T-cell (primary cell): ENCODE results near the gene TNS1. TPM values are rescaled to one million over a fixed set of nuclear protein-coding genes. Genes with fewer than 3 reads are reported as not detected.
A peak's percentile ranks its signal among the peaks of the same experiment; 100 is the strongest.

ENCODE experiments used
- ATAC-seq, 4 experiments: fragments of 200-7000 bp in 3 of 4; fragments of 150-1000 bp in 1 of 4; cut with Tn5 transposase; replicated peaks in 1 of 4; 1 replicate in 3 of 4; 2 replicates in 1 of 4; pipeline ENCODE4 v1.10.0; 2021; ENCODE audit warnings: moderate library complexity in 3 of 4, mild to moderate bottlenecking in 2 of 4, moderate number of reproducible peaks in 1 of 4
- CTCF ChIA-PET, 2 donors: fragments of 300-600 bp; sonication (Branson Sonifier 250); formaldehyde crosslinking; loops; one replicate each; lab custom pipeline; 2022; ENCODE audit warnings: antibody characterized with exemption in 2 of 2; lab: Charles Lee
- POLR2A ChIA-PET, 2 donors: fragments of 300-600 bp; sonication (Branson Sonifier 250); formaldehyde crosslinking; loops; one replicate each; lab custom pipeline; 2022; ENCODE audit warnings: antibody characterized with exemption in 2 of 2; lab: Charles Lee
- DNase-seq, 35 experiments: peaks; one replicate each; pipeline versions ENCODE4 v3.0.0 to v3.0.0-alpha.2; 2013 to 2023
- H3K27ac ChIP-seq: one replicate; pipeline ENCODE4 v1.5.1; 2013; ENCODE audit warnings: low read length
- H3K27me3 ChIP-seq, 2 experiments: replicated peaks in 1 of 2; 1 replicate in 1 of 2; 2 replicates in 1 of 2; pipeline versions ENCODE4 v1.6.1 to v1.7.0; 2013; ENCODE audit warnings: low read length in 1 of 2, mixed read lengths in 1 of 2; ENCODE audit not compliant: control insufficient read depth in 2 of 2, insufficient read depth in 2 of 2; ENCODE audit errors: extremely low read depth in 1 of 2
- H3K36me3 ChIP-seq, 2 donors: 1 replicate in 1 of 2; 2 replicates in 1 of 2; pipeline versions ENCODE4 v1.6.1 to v1.7.0; 2013; ENCODE audit warnings: low read length in 1 of 2; ENCODE audit not compliant: control insufficient read depth in 2 of 2, insufficient read depth in 1 of 2; ENCODE audit errors: extremely low read depth in 1 of 2
- H3K4me1 ChIP-seq, 2 experiments: 1 replicate in 1 of 2; 2 replicates in 1 of 2; pipeline versions ENCODE4 v1.6.1 to v1.7.0; 2013; ENCODE audit warnings: low read length in 2 of 2, mixed read lengths in 1 of 2; ENCODE audit not compliant: insufficient read depth in 2 of 2, control insufficient read depth in 1 of 2; ENCODE audit errors: extremely low read depth in 1 of 2
- H3K4me3 ChIP-seq, 2 donors: 1 replicate in 1 of 2; 2 replicates in 1 of 2; pipeline versions ENCODE4 v1.5.1 to v1.7.0; 2013; ENCODE audit warnings: mild to moderate bottlenecking in 2 of 2, low read length in 1 of 2, moderate library complexity in 1 of 2; ENCODE audit not compliant: control insufficient read depth in 1 of 2; ENCODE audit errors: extremely low read depth in 1 of 2
- H3K9me3 ChIP-seq: 2 replicates; pipeline ENCODE4 v1.7.0; 2013
- H3K27ac Mint-ChIP-seq, 2 donors: one replicate each; pipeline ENCODE4 v1.8.0; 2020 to 2021; ENCODE audit warnings: mild to moderate bottlenecking in 2 of 2, mixed read lengths in 2 of 2
- H3K27me3 Mint-ChIP-seq, 2 donors: one replicate each; pipeline ENCODE4 v1.8.0; 2021 to 2022; ENCODE audit warnings: mixed read lengths in 2 of 2
- H3K36me3 Mint-ChIP-seq: one replicate; pipeline ENCODE4 v1.8.0; 2021; ENCODE audit warnings: mixed read lengths
- H3K4me1 Mint-ChIP-seq, 3 donors: one replicate each; pipeline ENCODE4 v1.8.0; 2020 to 2022; ENCODE audit warnings: mixed read lengths in 3 of 3, mild to moderate bottlenecking in 1 of 3
- H3K4me3 Mint-ChIP-seq, 3 donors: one replicate each; pipeline ENCODE4 v1.8.0; 2020 to 2022; ENCODE audit warnings: mild to moderate bottlenecking in 3 of 3, mixed read lengths in 3 of 3, moderate library complexity in 3 of 3
- H3K9me3 Mint-ChIP-seq, 3 donors: one replicate each; pipeline ENCODE4 v1.8.0; 2020 to 2022; ENCODE audit warnings: mixed read lengths in 3 of 3
- WGBS: methylation state at CpG from one replicate; pipeline ENCODE4 v1.1.5; 2013; ENCODE audit warnings: missing lambda C conversion rate; ENCODE audit not compliant: insufficient coverage; 5-methylcytosine and 5-hydroxymethylcytosine counted together
- total RNA-seq, 35 experiments: library from RNA in 6 of 35; stranded (reverse) in 6 of 35; fragments of 120-200 nt in 1 of 35; gene quantifications; one replicate each; pipeline versions ENCODE4 v1.2.1 to v1.2.4 and lab custom pipeline; 2013 to 2026

The TNS1 gene
- total RNA-seq, 5 donors from 2014 or later (not counting 1 experiment from before 2014, with no cell fraction given): 0.28 to 2.1 (median 1.3) TPM

DNA sequence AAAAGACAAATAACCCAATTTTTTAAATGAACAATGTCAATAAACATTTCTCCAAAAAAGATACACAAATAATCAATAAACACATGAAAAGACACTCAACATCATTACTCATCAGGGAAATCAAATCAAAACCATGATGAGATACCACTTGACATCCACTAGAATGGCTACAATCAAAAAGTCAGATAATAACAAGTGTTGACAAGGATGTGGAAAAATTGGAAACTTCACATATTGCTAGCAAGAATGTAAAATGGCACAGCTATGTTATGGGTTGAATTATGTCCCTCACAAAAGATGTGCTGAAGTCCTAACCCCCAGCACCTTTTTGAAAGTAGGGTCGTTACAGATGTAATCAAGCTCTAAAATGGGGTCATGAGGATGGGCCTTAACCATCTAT lies 33.2 kb downstream of the TNS1 start:
- no CpG with 5 or more reads among the region's 1 CpG for WGBS
- CTCF ChIA-PET: interaction anchor here in 1 of 2 donors (0.5 to 0.6 kb wide), 2 partner anchors 118 to 976 kb away, joined by 3 to 4 read pairs; no protein-coding TSS in a partner anchor
- no peak for ATAC-seq

DNA sequence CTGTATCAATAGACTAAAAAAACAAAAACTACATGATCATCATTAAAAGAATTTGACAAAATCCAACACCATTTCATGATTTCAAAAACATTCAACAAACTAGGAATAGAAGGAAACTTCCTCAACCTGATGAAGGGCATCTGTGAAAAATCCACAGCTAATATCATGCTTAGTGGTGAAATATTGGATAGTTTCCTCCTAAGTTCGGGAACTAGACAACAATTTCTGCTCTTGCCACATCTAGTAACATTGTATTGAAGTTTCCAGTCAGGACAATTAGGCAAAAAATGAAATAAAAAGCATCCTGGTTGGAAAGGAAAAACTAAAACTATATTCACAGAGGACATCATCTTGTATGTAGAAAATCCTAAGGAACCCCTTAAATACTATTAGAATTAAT lies 34.8 kb downstream of the TNS1 start:
- ChIA-PET CTCF (no interaction called here), POLR2A (no interaction called here)
- no CpG with 5 or more reads among the region's 1 CpG for WGBS
- Mint-ChIP-seq H3K36me3 (no peaks in the 10 kb centered on the region), H3K27me3 (peaks cover 12 to 20% of the 10 kb centered on the region in 2 donors), H3K4me1 (no peaks in the 10 kb centered on the region), H3K27ac (no peak overlapping the region), H3K9me3 (no peaks in the 10 kb centered on the region), H3K4me3 (no peak overlapping the region)
- Histone ChIP-seq H3K36me3 (no peaks in the 10 kb centered on the region), H3K4me3 (no peak overlapping the region), H3K27ac (no peak overlapping the region), H3K9me3 (no peaks in the 10 kb centered on the region), H3K4me1 (no peaks in the 10 kb centered on the region), H3K27me3 (peaks cover 0 to 25% of the 10 kb centered on the region in 2 experiments)
- DNase-seq: no peak
- ATAC-seq: no peak

More for the DNA sequence above, 33.2 kb downstream of the TNS1 start:
- no peak overlapping the region for H3K4me3 Mint-ChIP-seq
- no peak overlapping the region for H3K4me3 ChIP-seq
- no peaks in the 10 kb centered on the region for H3K9me3 Mint-ChIP-seq
- peaks cover 0 to 21% of the 10 kb centered on the region in 2 experiments for H3K27me3 ChIP-seq
- no peaks in the 10 kb centered on the region for H3K36me3 Mint-ChIP-seq
- POLR2A ChIA-PET: no interaction called here
- no peak overlapping the region for H3K27ac Mint-ChIP-seq
- H3K4me1 Mint-ChIP-seq: no peaks in the 10 kb centered on the region
- DNase-seq: no peak
- H3K36me3 ChIP-seq: no peaks in the 10 kb centered on the region
- H3K27me3 Mint-ChIP-seq: peaks cover 20% of the 10 kb centered on the region in 2 donors
- H3K4me1 ChIP-seq: no peaks in the 10 kb centered on the region
- no peaks in the 10 kb centered on the region for H3K9me3 ChIP-seq
- H3K27ac ChIP-seq: no peak overlapping the region

DNA sequence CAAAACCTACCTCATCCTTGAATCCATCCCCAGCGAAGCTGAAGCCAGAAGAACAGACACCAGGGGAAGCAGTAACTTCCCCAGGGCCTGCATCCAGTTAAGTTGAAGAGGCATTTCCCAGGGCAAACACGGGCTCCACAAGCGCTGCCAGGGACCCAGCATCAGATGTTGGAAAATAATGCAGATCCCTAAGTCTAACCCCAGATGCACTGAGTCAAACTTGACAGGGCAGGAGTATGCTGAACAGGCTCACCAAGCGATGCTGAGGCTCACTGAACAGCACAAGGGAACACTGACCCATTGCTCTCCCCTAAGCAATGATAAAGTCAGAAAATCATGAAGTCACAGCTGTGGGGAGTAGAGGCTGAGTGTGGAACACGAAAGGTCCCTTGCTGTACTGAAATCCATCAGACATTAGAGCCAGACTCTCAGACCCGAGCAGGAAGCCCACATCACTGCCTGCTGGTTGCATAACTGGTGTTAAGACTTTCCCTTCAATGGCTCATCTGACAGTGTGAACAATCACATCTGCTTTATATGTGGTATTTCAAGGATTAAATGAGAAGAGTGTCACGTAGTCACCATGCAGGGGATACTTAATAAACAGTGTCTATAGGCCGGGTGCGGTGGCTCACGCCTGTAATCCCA lies 36.2 kb downstream of the TNS1 start:
- no peak overlapping the region for H3K27ac Mint-ChIP-seq
- CTCF ChIA-PET: no interaction called here
- ATAC-seq (no peak), DNase-seq (no peak)
- peaks cover 9 to 20% of the 10 kb centered on the region in 2 donors for H3K27me3 Mint-ChIP-seq
- no peak overlapping the region for H3K4me3 Mint-ChIP-seq
- Histone ChIP-seq H3K27ac (no peak overlapping the region), H3K9me3 (no peaks in the 10 kb centered on the region), H3K36me3 (no peaks in the 10 kb centered on the region), H3K27me3 (peaks cover 0 to 25% of the 10 kb centered on the region in 2 experiments), H3K4me1 (no peaks in the 10 kb centered on the region), H3K4me3 (no peak overlapping the region)
- POLR2A ChIA-PET: no interaction called here
- H3K36me3 Mint-ChIP-seq: no peaks in the 10 kb centered on the region
- 78% methylated on average over 4 of the region's 10 CpGs for WGBS
- no peaks in the 10 kb centered on the region for H3K4me1 Mint-ChIP-seq
- H3K9me3 Mint-ChIP-seq: no peaks in the 10 kb centered on the region

DNA sequence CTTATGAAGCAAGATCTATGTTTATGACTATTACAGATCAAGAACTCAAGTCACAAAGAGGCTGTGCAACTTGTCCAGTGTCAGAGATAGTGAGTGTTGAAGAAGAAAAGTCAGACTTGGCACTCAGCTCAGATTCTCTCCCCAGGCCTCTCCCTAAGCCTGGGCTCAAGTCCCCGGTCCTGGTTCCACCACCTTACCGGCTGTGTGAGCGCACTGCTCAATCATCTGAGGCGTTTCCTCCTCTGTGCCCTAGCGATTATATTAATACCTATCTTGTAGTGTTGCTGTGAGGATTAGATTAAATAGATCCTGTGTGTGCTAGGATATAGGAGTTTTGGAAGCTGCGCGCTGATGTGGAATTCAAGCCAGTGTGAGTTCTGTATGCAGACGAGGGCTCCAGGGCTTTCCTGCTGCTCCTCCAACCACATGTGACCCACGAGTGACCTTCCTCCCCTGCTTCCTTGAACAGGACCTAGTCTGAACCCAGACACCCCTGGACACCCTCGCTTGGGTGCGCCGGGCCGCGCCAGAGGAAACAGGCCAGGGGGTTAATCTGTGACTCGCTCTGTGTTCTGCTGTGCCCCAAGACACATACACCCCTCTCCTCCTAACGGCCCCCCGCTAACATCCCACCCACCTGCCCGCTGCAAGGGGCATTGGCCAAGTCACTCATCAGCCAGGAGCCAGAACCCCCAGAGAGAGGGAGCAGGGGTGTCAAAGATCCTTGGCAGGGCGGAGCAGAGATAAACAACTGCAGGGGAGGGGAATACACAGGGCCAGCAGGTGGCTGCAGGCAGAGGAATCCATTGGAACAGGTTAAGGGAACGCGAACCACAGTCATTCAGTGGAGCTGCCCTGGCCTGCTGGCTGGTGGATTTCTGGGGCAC lies 38.3 kb downstream of the TNS1 start:
- DNase-seq: peak in 1 of 35 experiments; percentile 21
- no peak overlapping the region for H3K27ac ChIP-seq
- POLR2A ChIA-PET: no interaction called here
- H3K27me3 Mint-ChIP-seq: peaks cover 9 to 14% of the 10 kb centered on the region in 2 donors
- no peak overlapping the region for H3K4me3 ChIP-seq
- CTCF ChIA-PET: no interaction called here
- no peak overlapping the region for H3K4me3 Mint-ChIP-seq
- WGBS: 100% methylated on average over 3 of the region's 21 CpGs
- H3K36me3 ChIP-seq: no peaks in the 10 kb centered on the region
- no peaks in the 10 kb centered on the region for H3K9me3 ChIP-seq
- no peaks in the 10 kb centered on the region for H3K36me3 Mint-ChIP-seq
- no peaks in the 10 kb centered on the region for H3K4me1 ChIP-seq
- peaks cover 0 to 31% of the 10 kb centered on the region in 2 experiments for H3K27me3 ChIP-seq
- no peaks in the 10 kb centered on the region for H3K9me3 Mint-ChIP-seq
- no peak overlapping the region for H3K27ac Mint-ChIP-seq
- ATAC-seq: no peak
- no peaks in the 10 kb centered on the region for H3K4me1 Mint-ChIP-seq

DNA sequence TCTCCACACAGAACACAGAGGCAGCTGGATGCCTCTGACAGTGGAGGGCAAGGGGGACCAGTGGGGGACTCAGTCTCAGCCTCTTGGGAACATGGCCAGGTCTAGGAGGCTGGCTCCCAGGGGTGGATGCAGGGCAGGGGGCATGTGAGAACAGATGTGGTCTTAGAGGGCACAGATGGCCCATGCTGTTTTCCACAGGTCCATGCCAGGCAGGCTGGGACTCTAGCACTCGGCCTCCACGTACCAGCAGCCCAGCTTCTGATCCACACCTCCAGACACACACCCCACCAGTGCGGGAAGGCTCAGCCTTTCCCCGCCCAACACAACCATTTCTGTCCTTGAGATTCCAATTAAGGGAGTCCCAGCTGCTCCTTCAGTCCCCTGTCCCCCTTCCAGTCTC lies 42.4 kb downstream of the TNS1 start:
- Mint-ChIP-seq H3K27ac (no peak overlapping the region), H3K27me3 (peaks cover 4 to 13% of the 10 kb centered on the region in 2 donors)
- no peaks in the 10 kb centered on the region for H3K36me3 ChIP-seq

DNA sequence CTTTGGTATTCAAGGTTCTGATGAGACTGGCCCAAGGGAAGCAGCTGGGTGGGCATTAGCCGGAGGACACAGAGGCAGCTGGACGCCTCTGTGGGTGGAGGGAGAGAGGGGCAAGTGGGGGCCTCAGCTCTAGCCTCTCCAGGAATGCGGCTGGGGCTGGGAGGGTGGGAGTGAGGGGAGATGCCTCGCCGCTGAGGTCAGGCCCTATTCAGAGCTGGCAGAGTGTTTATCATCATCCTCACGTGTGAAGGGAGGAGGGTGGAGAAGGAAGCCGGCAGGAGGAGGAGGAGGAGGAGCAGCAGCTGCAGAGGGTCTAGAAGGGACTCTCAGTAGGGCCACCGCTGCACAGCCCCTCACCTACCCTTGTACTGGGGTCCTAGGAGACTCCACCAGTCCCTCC lies 43.1 kb downstream of the TNS1 start:
- no peaks in the 10 kb centered on the region for H3K4me1 ChIP-seq
- peaks cover 0 to 32% of the 10 kb centered on the region in 2 experiments for H3K27me3 ChIP-seq
- Mint-ChIP-seq H3K4me1 (no peaks in the 10 kb centered on the region), H3K36me3 (no peaks in the 10 kb centered on the region), H3K27ac (no peak overlapping the region), H3K4me3 (no peak overlapping the region), H3K27me3 (peaks cover 1 to 15% of the 10 kb centered on the region in 2 donors), H3K9me3 (no peaks in the 10 kb centered on the region)
- ATAC-seq (no peak), DNase-seq (no peak)
- POLR2A ChIA-PET: no interaction called here
- CTCF ChIA-PET: interaction anchor here in 1 of 2 donors (0.7 kb wide), 1 partner anchor 25 kb away, joined by 3 read pairs; no protein-coding TSS in a partner anchor
- 88% methylated on average over 5 of the region's 8 CpGs for WGBS
- H3K4me3 ChIP-seq: no peak overlapping the region
- H3K36me3 ChIP-seq: no peaks in the 10 kb centered on the region
- H3K27ac ChIP-seq: no peak overlapping the region
- H3K9me3 ChIP-seq: no peaks in the 10 kb centered on the region

More for the DNA sequence above, 42.4 kb downstream of the TNS1 start:
- 84% methylated on average over 4 of the region's 4 CpGs for WGBS
- ChIA-PET CTCF (interaction anchor here in 1 of 2 donors (0.7 kb wide), 1 partner anchor 25 kb away, joined by 3 read pairs; no protein-coding TSS in a partner anchor), POLR2A (no interaction called here)
- Histone ChIP-seq H3K27ac (no peak overlapping the region), H3K9me3 (no peaks in the 10 kb centered on the region), H3K27me3 (peaks cover 0 to 31% of the 10 kb centered on the region in 2 experiments), H3K4me3 (no peak overlapping the region), H3K4me1 (no peaks in the 10 kb centered on the region)
- no peaks in the 10 kb centered on the region for H3K4me1 Mint-ChIP-seq
- peak in 1 of 35 experiments; percentile 17 for DNase-seq
- H3K36me3 Mint-ChIP-seq: no peaks in the 10 kb centered on the region
- no peak overlapping the region for H3K4me3 Mint-ChIP-seq
- no peaks in the 10 kb centered on the region for H3K9me3 Mint-ChIP-seq
- ATAC-seq: no peak
